GM23248 (cell line): ENCODE results near the gene HIP1.

Experiments
- EZH2 ChIP-seq: fragments of 200-600 bp; sonication (generic); IDR thresholded peaks from 2 replicates; pipeline ENCODE4 v1.6.1; 2018; ENCODE audit warnings: antibody characterized with exemption, mild to moderate bottlenecking; ENCODE audit not compliant: insufficient read depth, poor library complexity, severe bottlenecking
- EZH2phosphoT487 ChIP-seq: fragments of 200-600 bp; sonication (generic); IDR thresholded peaks from 2 replicates; pipeline ENCODE4 v1.6.1; 2018; ENCODE audit warnings: antibody characterized with exemption, moderate library complexity, mild to moderate bottlenecking, low read depth; ENCODE audit not compliant: insufficient read depth

- TF ChIP-seq EZH2: no peak
- no peak for TF ChIP-seq EZH2phosphoT487
Measured at GRCh38 chr7:75559355-75559975, 179.3 kb downstream of the HIP1 start.
